Ammon's horn (tissue), 1 donor: ENCODE results near the gene NOM1.

Experiments used
- DNase-seq: peaks from one replicate; pipeline ENCODE4 v3.0.0-alpha.2; 2016; ENCODE audit warnings: low spot score

The NOM1 gene

GRCh38 chr7:157005456-157006204 is 56.1 kb downstream of the NOM1 start:
- DNase-seq: no peak

- DNase-seq: no peak
Observed at GRCh38 chr7:157006205-157006747, 56.8 kb downstream of the NOM1 start.

DNA sequence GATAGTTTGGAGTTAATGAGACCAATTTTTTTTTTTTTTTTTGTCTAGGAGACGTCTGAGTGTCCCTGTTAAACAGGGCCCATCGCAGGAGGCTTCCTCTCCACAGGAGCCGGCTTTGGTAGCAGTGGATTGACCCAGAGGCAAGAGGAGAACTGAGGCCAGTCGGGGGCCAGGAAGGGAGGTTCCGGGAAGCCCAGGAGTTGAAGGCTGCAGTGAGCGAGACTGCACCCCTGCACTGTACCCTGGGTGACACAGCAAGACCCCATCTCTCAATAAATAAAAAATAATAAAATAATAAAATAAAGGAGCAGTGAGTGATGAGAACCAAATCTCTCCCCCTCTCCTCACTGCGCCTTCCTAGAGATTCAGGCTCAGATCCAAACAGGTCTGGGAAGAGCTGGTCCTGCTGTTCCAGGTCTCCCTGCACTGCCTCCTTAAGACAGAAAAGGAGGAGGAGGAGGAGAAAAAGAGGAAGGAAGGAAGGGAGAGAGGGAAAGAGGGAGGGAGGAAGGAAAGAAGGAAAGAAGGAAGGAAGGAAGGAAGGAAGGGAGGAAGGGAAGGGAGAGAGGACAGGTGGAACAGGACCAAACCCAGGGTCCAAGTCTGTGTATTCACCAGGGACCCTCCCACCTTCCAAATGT is 57.4 kb downstream of the NOM1 start:
- DNase-seq: no peak

- no peak for DNase-seq
Observed at GRCh38 chr7:157007470-157008066, 58.1 kb downstream of the NOM1 start.

DNA sequence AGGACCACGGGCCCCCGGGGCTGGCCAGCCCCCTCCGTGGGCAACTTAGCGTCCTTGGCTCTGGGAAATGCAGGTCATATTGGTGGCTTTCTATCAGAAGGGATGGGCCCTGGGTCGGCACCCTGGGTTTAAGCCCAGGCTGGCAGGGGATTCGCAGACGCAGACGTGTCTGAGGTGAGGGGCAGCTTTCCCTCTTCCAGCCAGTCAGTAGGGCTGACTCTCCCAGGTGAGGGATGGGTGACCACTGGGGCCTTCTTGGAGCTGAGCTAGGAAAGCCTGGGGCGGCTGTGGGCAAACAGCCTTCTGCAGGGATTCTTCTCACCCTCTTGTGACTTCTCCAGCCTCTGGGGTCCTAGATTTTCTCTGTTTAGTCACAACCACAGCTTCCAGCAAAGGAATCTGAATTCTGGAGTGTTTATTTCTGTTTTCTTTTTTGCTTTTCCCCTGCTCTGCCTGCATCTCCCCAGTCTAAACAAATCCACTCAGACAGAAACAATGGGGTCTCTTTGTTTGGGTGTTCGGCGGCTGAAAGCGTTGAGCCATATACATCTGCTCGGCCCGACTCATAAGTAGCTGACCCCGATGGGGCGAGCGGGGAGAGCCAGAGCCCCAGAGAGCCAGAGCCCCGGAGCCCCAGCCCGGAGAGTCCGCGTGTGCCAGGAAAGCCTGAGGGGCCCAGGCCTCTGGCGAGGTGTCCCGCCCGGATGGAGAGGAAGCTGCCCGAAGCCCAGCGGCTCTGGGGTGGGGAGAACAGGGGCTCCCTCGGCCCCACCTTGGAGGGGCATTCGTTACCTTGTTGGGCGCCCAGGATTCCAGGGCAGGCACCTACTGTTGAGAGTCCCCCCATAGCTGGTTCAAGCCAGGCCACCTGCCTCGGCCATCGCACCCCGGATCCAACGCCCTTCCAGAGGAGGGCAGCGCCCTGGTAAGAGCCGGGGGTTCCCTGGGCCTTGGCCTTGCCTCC is 59.0 kb downstream of the NOM1 start:
- no peak for DNase-seq

- no peak for DNase-seq
Observed at GRCh38 chr7:157009170-157009777, 59.8 kb downstream of the NOM1 start.

- DNase-seq: no peak
Observed at GRCh38 chr7:157009778-157010587, 60.5 kb downstream of the NOM1 start.

DNA sequence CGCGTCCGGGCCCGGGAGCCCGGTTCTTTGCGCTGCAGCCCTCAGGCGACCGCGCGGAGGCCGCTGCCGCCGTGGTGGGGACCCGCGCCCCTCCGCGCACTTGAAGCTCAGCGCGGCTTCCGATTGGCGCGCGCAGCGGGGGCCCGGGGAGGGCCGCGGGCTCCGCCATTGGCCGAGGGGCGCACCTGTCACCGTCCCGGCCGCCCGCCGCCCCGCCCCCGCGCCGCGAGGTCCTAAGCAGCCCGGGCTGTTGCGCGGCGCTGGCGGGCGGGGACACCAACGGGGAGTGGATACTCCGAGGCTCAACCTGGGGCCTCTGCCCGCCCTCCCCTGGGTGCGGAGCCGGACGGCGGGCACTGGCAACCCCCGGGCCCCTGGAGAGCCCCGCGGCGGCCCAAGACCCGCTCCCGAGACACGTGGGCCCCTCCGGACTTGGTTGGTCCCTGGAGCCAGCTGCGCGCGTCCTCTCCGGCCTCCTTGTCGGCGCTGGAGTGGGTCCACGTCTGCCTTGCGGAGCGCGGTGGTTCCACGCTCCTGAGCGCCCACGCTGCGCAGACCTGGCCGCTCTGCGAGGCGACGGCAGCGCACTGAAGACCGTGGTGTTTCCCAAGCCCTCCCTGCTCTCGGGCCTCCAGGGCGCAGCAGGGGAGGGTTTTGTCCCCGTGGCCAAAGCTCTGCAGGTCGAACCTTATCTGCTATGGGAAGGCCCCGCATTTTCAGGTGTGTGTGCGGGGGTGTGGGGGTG is 61.2 kb downstream of the NOM1 start, which contains the start of gene MNX1:
Gene MNX1 (minus strand): TSS at position 76 of the 745 bp plus-strand sequence. CDS start 313 bp downstream, outside the sequence.
- no peak for DNase-seq

DNA sequence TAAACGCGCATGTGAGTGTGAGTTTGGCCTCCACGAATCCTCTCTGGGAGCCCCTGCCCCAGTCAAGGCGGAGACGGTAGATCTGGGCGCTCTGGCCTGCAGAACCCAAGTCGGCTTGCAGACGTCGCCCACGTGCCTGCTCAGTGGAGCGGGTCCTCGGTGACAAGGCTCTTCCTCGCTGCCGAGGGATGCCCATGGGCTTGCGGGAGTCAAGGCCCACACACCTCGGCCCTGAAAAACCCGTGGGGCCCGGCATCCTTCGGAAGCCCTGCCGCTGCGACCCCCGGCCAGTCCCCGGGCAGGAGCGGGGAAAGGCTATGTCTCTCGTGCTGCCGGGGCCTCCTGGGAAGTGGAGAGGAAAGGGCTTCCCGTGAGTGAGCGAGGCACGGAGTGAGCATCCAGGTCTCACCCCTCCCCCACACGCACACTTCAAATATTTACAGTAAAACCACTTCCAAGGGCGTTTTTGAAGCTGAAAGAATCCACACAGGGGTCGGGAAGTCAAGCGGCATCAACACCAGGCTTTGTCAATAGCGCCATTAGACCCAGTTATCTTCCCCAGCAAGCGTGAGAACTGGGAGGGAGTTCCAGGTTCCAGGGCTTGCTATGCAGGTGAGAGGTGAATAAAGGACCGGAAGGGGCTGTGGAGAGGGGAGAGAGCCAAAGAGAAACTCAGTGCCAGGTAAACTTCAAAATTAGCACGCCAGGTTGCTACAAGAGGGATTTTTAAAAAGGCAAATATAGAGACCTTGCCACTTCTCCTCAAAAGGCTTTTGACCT is 62.0 kb downstream of the NOM1 start:
- DNase-seq: no peak

DNA sequence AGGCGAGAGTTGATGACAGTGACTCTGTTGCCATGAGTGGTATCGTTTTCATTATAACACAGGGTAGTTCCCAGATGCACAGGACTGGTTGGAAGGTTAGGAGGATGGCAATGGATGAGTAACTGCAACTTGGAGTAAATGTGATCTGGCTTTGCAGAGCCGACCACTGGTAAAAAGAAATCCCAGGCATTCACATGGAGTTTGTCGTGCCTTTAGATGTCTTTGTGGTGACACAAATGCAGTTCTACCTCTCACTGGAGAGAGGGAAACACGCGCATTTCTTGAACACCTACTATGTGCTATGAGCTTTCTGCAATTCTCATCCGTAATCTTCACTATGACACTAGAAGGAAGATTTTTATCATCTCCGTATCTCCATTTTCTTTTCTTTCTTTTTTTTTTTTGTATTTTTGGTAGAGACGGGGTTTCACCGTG is 62.6 kb downstream of the NOM1 start:
- DNase-seq: no peak

DNA sequence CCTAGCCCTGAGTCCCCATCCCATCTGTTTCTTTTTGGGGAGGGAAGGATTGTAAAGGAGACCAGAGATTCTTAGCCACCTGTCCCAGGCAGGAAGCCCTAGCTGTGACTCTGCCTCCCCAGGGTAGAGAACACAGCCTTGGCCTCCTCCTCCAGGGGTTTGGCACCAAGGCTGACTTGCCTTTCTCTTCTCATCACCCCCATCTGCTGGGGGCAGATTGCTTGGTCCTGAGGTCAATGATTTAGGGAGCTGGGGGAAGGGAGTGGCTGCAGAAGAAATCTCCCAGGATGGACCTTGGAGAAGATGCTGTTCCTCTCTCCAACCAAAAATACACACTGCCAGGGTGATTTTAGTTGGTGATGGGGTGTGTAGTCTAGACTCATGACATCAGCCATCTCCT is 63.6 kb downstream of the NOM1 start:
- no peak for DNase-seq

GRCh38 chr7:157013602-157014549 is 64.4 kb downstream of the NOM1 start:
- no peak for DNase-seq

DNA sequence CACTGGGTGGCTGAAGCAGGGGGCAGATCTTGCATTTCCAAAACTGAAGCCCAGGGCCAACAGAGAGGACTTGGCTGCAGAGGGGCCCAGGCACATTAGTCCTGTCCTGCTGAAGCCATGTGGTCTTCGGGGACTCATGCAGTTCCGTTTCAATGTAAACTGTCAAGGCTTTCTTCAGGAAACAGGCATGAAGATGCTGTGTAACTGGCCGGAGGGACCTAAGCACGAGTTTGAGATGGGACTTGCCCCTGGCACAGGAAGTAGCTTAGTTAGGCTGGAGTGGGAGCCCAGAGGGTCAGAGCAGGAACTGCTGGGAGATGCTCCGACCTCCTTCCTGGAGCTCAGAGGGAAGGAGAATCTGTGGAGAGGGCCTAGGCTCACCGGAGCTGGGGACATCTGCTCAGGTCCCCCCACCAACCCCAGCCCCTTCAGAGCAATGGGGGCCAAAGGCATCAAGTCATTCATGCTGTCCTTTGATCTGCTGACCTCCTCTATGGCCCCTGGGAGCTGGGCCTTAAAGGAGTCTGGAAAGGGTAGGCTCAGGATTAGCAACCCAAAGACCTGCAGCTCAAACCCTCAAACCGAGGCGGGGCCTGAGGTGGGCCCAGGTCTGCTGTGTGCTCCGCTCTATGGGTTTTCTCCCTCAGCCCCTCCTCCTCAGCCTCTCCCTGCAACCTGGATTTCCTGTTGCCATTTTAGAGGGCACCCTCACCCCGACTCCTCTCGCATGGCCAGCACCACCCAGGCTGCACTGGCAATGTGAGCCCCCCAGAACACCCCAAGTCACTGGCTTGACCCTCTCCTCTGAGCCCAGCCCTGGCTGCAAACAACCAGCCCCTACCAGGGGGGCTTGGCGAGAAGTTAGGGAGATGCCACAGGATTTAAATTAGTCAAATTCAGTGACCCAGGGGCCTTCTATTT is 65.4 kb downstream of the NOM1 start:
- DNase-seq: no peak

GRCh38 chr7:157016024-157016351 is 66.5 kb downstream of the NOM1 start:
- no peak for DNase-seq

- no peak for DNase-seq
Observed at GRCh38 chr7:157016352-157017041, 67.0 kb downstream of the NOM1 start.

DNA sequence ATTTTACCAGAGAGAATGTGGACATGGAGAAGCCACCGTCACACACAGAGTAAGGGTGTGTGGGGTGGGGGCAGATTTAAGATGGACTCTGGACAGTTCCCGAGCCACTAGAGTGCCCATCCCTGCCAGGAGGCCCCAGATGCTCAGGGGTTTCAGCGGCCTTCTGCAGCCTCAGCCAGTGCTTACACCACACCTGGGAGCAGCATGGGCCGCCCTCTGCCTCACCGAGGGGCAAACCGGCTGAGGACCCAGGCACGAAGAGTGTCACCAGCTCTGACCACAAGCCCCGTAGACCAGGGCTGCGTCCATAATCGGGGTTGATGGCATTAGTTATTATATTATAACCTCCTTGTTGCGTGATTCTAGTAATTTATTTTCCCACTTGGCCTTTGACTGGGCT is 67.6 kb downstream of the NOM1 start:
- DNase-seq: no peak
